ENCODE measurements around the gene GNG7. TPM values are rescaled to one million over a fixed set of nuclear protein-coding genes. Genes with fewer than 3 reads are reported as not detected.

GNG7 gene
- total RNA-seq, 4 donors from 2014 or later = 2.1 to 4.3 (median 3.0) TPM

- Histone ChIP-seq H3K27ac (peak overlapping the region; percentile 85), H3K36me3 (peaks cover 11% of the 10 kb centered on the region), H3K9me3 (no peaks in the 10 kb centered on the region), H3K27me3 (no peaks in the 10 kb centered on the region), H3K4me1 (peaks cover 39% of the 10 kb centered on the region), H3K4me3 (peak overlapping the region; percentile 89)
- TF ChIP-seq POLR2A (IDR thresholded peaks at IDR 0.05) (no peak), EP300 (IDR thresholded peaks at IDR 0.05) (no peak), CTCF (IDR thresholded peaks at IDR 0.05) (no peak), POLR2AphosphoS5 (IDR thresholded peaks at IDR 0.05) (no peak)
- under 1% methylated on average over 26 of the region's 27 CpGs for WGBS
- no peak for DNase-seq (ENCODE audit: low spot score in 2 of 2)
These were observed 225.3 kb downstream of the GNG7 start for GRCh38 chr19:2477141-2477710.

- H3K4me1 ChIP-seq = peaks cover 39% of the 10 kb centered on the region
- no peaks in the 10 kb centered on the region for H3K27me3 ChIP-seq
- WGBS = under 1% methylated on average over 21 of the region's 42 CpGs
- peak overlapping the region; percentile 85 for H3K27ac ChIP-seq
- no peak for DNase-seq (ENCODE audit: low spot score in 2 of 2)
- no peak for TF ChIP-seq CTCF (IDR thresholded peaks at IDR 0.05)
- TF ChIP-seq EP300 (IDR thresholded peaks at IDR 0.05) = no peak
- TF ChIP-seq POLR2A (IDR thresholded peaks at IDR 0.05) = no peak
- no peak for TF ChIP-seq POLR2AphosphoS5 (IDR thresholded peaks at IDR 0.05)
- H3K9me3 ChIP-seq = no peaks in the 10 kb centered on the region
- H3K36me3 ChIP-seq = peaks cover 11% of the 10 kb centered on the region
- H3K4me3 ChIP-seq = peak overlapping the region; percentile 89
These were observed 225.9 kb downstream of the GNG7 start for GRCh38 chr19:2476451-2477140.

- H3K4me3 ChIP-seq = peak within 1 kb of the TSS; percentile 89
- TF ChIP-seq POLR2A (IDR thresholded peaks at IDR 0.05) (peak; percentile 100), EP300 (IDR thresholded peaks at IDR 0.05) (no peak), POLR2AphosphoS5 (IDR thresholded peaks at IDR 0.05) (peak; percentile 100), CTCF (IDR thresholded peaks at IDR 0.05) (no peak)
- H3K9me3 ChIP-seq = no peaks in the 10 kb centered on the region
- H3K4me1 ChIP-seq = peaks cover 39% of the 10 kb centered on the region
- H3K36me3 ChIP-seq = peaks cover 11% of the 10 kb centered on the region
- H3K27ac ChIP-seq = peak within 1 kb of the TSS; percentile 85
- no peaks in the 10 kb centered on the region for H3K27me3 ChIP-seq
- DNase-seq (ENCODE audit: low spot score in 2 of 2) = peak; percentile 98 to 99
- WGBS = under 1% methylated on average over 38 of the region's 70 CpGs
These were observed 226.6 kb downstream of the GNG7 start, which contains the start of gene GADD45B for GRCh38 chr19:2475702-2476450. GADD45B (plus strand) TSS chr19:2476127; CDS start chr19:2476359, 232 bp downstream.

GRCh38 chr19:2475018-2475701, 227.3 kb downstream of the GNG7 start:
- peaks cover 11% of the 10 kb centered on the region for H3K36me3 ChIP-seq
- peak overlapping the region; percentile 89 for H3K4me3 ChIP-seq
- 0% methylated on average over 9 of the region's 45 CpGs for WGBS
- TF ChIP-seq POLR2A (IDR thresholded peaks at IDR 0.05) = no peak
- TF ChIP-seq EP300 (IDR thresholded peaks at IDR 0.05) = no peak
- TF ChIP-seq CTCF (IDR thresholded peaks at IDR 0.05) = peak in 1 of 2 donors; percentile 6
- TF ChIP-seq POLR2AphosphoS5 (IDR thresholded peaks at IDR 0.05) = peak in 1 of 3 donors; percentile 37
- no peaks in the 10 kb centered on the region for H3K9me3 ChIP-seq
- no peaks in the 10 kb centered on the region for H3K27me3 ChIP-seq
- peak in 1 of 2 donors; percentile 80 for DNase-seq (ENCODE audit: low spot score in 2 of 2)
- peak overlapping the region; percentile 85 for H3K27ac ChIP-seq
- H3K4me1 ChIP-seq = peaks cover 39% of the 10 kb centered on the region

All from suprapubic skin (tissue), 4 donors.